ENCODE results near the gene SORD. TPM values are rescaled to one million over a fixed set of nuclear protein-coding genes. Genes with fewer than 3 reads are reported as not detected.
"Not testable (repeated sequence)": the region's sequence is repeated elsewhere in the genome, so short reads cannot be mapped to it uniquely, and the experiment has no call there.

The SORD gene
- total RNA-seq, 1 donor, result 17.7 TPM

- H3K4me3 ChIP-seq (ENCODE audit: low read depth, low read length), result no peak overlapping the region
- DNase-seq (ENCODE audit: low read depth), result no peak
- no peak for TF ChIP-seq CTCF (IDR thresholded peaks at IDR 0.05; ENCODE audit: insufficient read depth, low read depth, low read length)
These were observed 4.2 kb downstream of the SORD start for GRCh38 chr15:45027220-45027619.

GRCh38 chr15:45030743-45031142 lies 7.7 kb downstream of the SORD start:
- DNase-seq (ENCODE audit: low read depth), result no peak
- H3K4me3 ChIP-seq (ENCODE audit: low read depth, low read length), result no peak overlapping the region
- TF ChIP-seq CTCF (IDR thresholded peaks at IDR 0.05; ENCODE audit: insufficient read depth, low read depth, low read length), result no peak

GRCh38 chr15:45031522-45032028 lies 8.6 kb downstream of the SORD start:
- not testable (repeated sequence) for H3K4me3 ChIP-seq (ENCODE audit: low read depth, low read length); DNase-seq (ENCODE audit: low read depth)

GRCh38 chr15:45032501-45032900 lies 9.5 kb downstream of the SORD start:
- not testable (repeated sequence) for H3K4me3 ChIP-seq (ENCODE audit: low read depth, low read length); DNase-seq (ENCODE audit: low read depth)

- not testable (repeated sequence) for H3K4me3 ChIP-seq (ENCODE audit: low read depth, low read length); DNase-seq (ENCODE audit: low read depth)
These were observed 11.1 kb downstream of the SORD start for GRCh38 chr15:45034087-45034486.

- H3K4me3 ChIP-seq (ENCODE audit: low read depth, low read length), result peak overlapping the region; percentile 9
- not testable (repeated sequence) for DNase-seq (ENCODE audit: low read depth)
These were observed 11.8 kb downstream of the SORD start for GRCh38 chr15:45034600-45035375.

- peak; percentile 78 for DNase-seq (ENCODE audit: low read depth)
- TF ChIP-seq CTCF (IDR thresholded peaks at IDR 0.05; ENCODE audit: insufficient read depth, low read depth, low read length), result peak; percentile 90
- H3K4me3 ChIP-seq (ENCODE audit: low read depth, low read length), result not testable (repeated sequence)
These were observed 14.1 kb downstream of the SORD start for GRCh38 chr15:45036812-45037781.

GRCh38 chr15:45037936-45038335 lies 14.9 kb downstream of the SORD start:
- no peak for TF ChIP-seq CTCF (IDR thresholded peaks at IDR 0.05; ENCODE audit: insufficient read depth, low read depth, low read length)
- no peak overlapping the region for H3K4me3 ChIP-seq (ENCODE audit: low read depth, low read length)
- DNase-seq (ENCODE audit: low read depth), result no peak

GRCh38 chr15:45040396-45040795 lies 17.4 kb downstream of the SORD start:
- DNase-seq (ENCODE audit: low read depth); H3K4me3 ChIP-seq (ENCODE audit: low read depth, low read length): not testable (repeated sequence)

- peak; percentile 22 for DNase-seq (ENCODE audit: low read depth)
- not testable (repeated sequence) for H3K4me3 ChIP-seq (ENCODE audit: low read depth, low read length)
These were observed 18.5 kb downstream of the SORD start for GRCh38 chr15:45041538-45041937.

- DNase-seq (ENCODE audit: low read depth); H3K4me3 ChIP-seq (ENCODE audit: low read depth, low read length): not testable (repeated sequence)
These were observed 19.9 kb downstream of the SORD start for GRCh38 chr15:45042859-45043258.

GRCh38 chr15:45044270-45044669 lies 21.3 kb downstream of the SORD start:
- DNase-seq (ENCODE audit: low read depth); H3K4me3 ChIP-seq (ENCODE audit: low read depth, low read length): not testable (repeated sequence)

GRCh38 chr15:45048449-45048793 lies 25.4 kb downstream of the SORD start:
- not testable (repeated sequence) for H3K4me3 ChIP-seq (ENCODE audit: low read depth, low read length); DNase-seq (ENCODE audit: low read depth)
